DOHH2 (cell line): ENCODE measurements around the gene PRR23E.

Experiments used
- CTCF ChIP-seq: fragments of 200-600 bp; sonication (generic); IDR thresholded peaks from one replicate; pipeline ENCODE4 v1.5.1; 2014; ENCODE audit warnings: antibody characterized with exemption, mild to moderate bottlenecking, low read depth, low read length; ENCODE audit not compliant: poor library complexity, severe bottlenecking
- EZH2phosphoT487 ChIP-seq: fragments of 200-600 bp; sonication (generic); IDR thresholded peaks from 2 replicates; pipeline ENCODE4 v1.6.1; 2017; ENCODE audit warnings: borderline replicate concordance, mild to moderate bottlenecking, antibody characterized with exemption, low read length, moderate library complexity, mixed read lengths

GRCh38 chr3:127168271-127168670, 24.7 kb upstream of the PRR23E start:
- TF ChIP-seq CTCF (no peak), EZH2phosphoT487 (no peak)
